ENCODE measurements around the gene SDR42E1. TPM values are rescaled to one million over a fixed set of nuclear protein-coding genes. Genes with fewer than 3 reads are reported as not detected.

SDR42E1 gene
- total and polyA plus RNA-seq, 2 of the 8 experiments (the other 6 are each of a cell fraction or from before 2014, with no cell fraction given) = 0.03 TPM; not detected in 1

GRCh38 chr16:82050909-82051357 lies 39.7 kb upstream of the SDR42E1 start (continued):
- TF ChIP-seq ATF2 (IDR thresholded peaks at IDR 0.05; ENCODE audit: low read length) = no peak
- no peak for TF ChIP-seq KDM5A (IDR thresholded peaks at IDR 0.05; ENCODE audit: low read length)

Data from H1 (cell line).